WTC11 (cell line): ENCODE results near the gene TROAP. TPM values are rescaled to one million over a fixed set of nuclear protein-coding genes. Genes with fewer than 3 reads are reported as not detected.
A peak's percentile ranks its signal among the peaks of the same experiment; 100 is the strongest.

Experiments used
- ATAC-seq: fragments of 200-7000 bp; cut with Tn5 transposase; 2 replicates; pipeline ENCODE4 v1.10.0; 2021; ENCODE audit warnings: mild to moderate bottlenecking, moderate library complexity
- CTCF ChIA-PET: fragments of 300-600 bp; sonication (Branson Sonifier 250); formaldehyde crosslinking; loops from one replicate; lab custom pipeline; 2021; ENCODE audit warnings: antibody characterized with exemption; lab: Charles Lee
- POLR2A ChIA-PET: fragments of 350-600 bp; sonication (Branson Sonifier 250); formaldehyde crosslinking; loops from one replicate; lab custom pipeline; 2021; ENCODE audit warnings: antibody characterized with exemption; lab: Charles Lee
- DNase-seq: peaks from one replicate; pipeline ENCODE4 v3.0.0; 2021; ENCODE audit warnings: low spot score
- H3K27ac Mint-ChIP-seq: 2 replicates; pipeline ENCODE4 v1.8.0; 2021; ENCODE audit warnings: mixed read lengths
- H3K27me3 Mint-ChIP-seq: 2 replicates; pipeline ENCODE4 v1.8.0; 2021; ENCODE audit warnings: low read depth, mild to moderate bottlenecking, moderate library complexity, mixed read lengths
- H3K36me3 Mint-ChIP-seq: 2 replicates; pipeline ENCODE4 v1.8.0; 2021; ENCODE audit warnings: mixed read lengths
- H3K4me1 Mint-ChIP-seq: 2 replicates; pipeline ENCODE4 v1.8.0; 2022; ENCODE audit warnings: mixed read lengths
- H3K4me3 Mint-ChIP-seq: 2 replicates; pipeline ENCODE4 v1.8.0; 2021; ENCODE audit warnings: mild to moderate bottlenecking, moderate library complexity, mixed read lengths
- H3K9me3 Mint-ChIP-seq: 2 replicates; pipeline ENCODE4 v1.8.0; 2021; ENCODE audit warnings: mixed read lengths
- ARID4B ChIP-seq: sonication (generic); formaldehyde crosslinking; IDR thresholded peaks from 2 replicates; pipeline ENCODE4 v1.8.0; 2023; ENCODE audit warnings: missing genetic modification reagents, mild to moderate bottlenecking, borderline replicate concordance
- E2F5 ChIP-seq: sonication (generic); formaldehyde crosslinking; IDR thresholded peaks from 2 replicates; pipeline ENCODE4 v1.8.1; 2022; ENCODE audit warnings: mild to moderate bottlenecking, moderate library complexity, missing genetic modification reagents
- FOXK1 ChIP-seq: sonication (generic); formaldehyde crosslinking; IDR thresholded peaks from 2 replicates; pipeline ENCODE4 v1.8.0; 2022; ENCODE audit warnings: mild to moderate bottlenecking, moderate library complexity, missing genetic modification reagents
- FOXP1 ChIP-seq: sonication (generic); formaldehyde crosslinking; IDR thresholded peaks from 2 replicates; pipeline ENCODE4 v1.8.0; 2022; ENCODE audit warnings: missing genetic modification reagents, mild to moderate bottlenecking, moderate library complexity, borderline replicate concordance
- HMGA2 ChIP-seq: fragments of 250-450 bp; sonication (Bioruptor Pico); IDR thresholded peaks from 2 replicates; pipeline ENCODE4 v1.4.0; 2021; ENCODE audit warnings: mild to moderate bottlenecking, moderate library complexity
- HMGXB4 ChIP-seq: sonication (generic); formaldehyde crosslinking; IDR thresholded peaks from 2 replicates; pipeline ENCODE4 v1.8.1; 2023; ENCODE audit warnings: mild to moderate bottlenecking, moderate library complexity, missing genetic modification reagents
- MAX ChIP-seq: sonication (generic); formaldehyde crosslinking; IDR thresholded peaks from 2 replicates; pipeline ENCODE4 v1.8.0; 2022; ENCODE audit warnings: mild to moderate bottlenecking, missing genetic modification reagents
- MYBL2 ChIP-seq: sonication (generic); formaldehyde crosslinking; IDR thresholded peaks from 2 replicates; pipeline ENCODE4 v1.8.1; 2023; ENCODE audit warnings: mild to moderate bottlenecking, moderate library complexity, missing genetic modification reagents
- PRRX2 ChIP-seq: fragments of 250-450 bp; sonication (Bioruptor Pico); IDR thresholded peaks from 2 replicates; pipeline ENCODE4 v1.8.0; 2021; ENCODE audit warnings: mild to moderate bottlenecking
- SOX15 ChIP-seq: fragments of 250-450 bp; sonication (Bioruptor Pico); IDR thresholded peaks from 2 replicates; pipeline ENCODE4 v1.9.0; 2021; ENCODE audit warnings: mild to moderate bottlenecking
- ZBTB43 ChIP-seq: sonication (generic); formaldehyde crosslinking; IDR thresholded peaks from 2 replicates; pipeline ENCODE4 v1.8.1; 2023; ENCODE audit warnings: mild to moderate bottlenecking, missing genetic modification reagents
- ZSCAN18 ChIP-seq: fragments of 250-450 bp; sonication (Bioruptor Pico); IDR thresholded peaks from 2 replicates; pipeline ENCODE4 v2.1.2; 2022; ENCODE audit warnings: mild to moderate bottlenecking, moderate library complexity
- total RNA-seq: library from RNA; stranded (reverse); gene quantifications from 3 replicates; pipeline ENCODE4 v1.2.3, GENCODE V29; 2021

TROAP gene
- total RNA-seq, 1 experiment from 2014 or later = 89.2 TPM

- peak; percentile 40; the same call in 1 of the 2 replicates for TF ChIP-seq FOXK1
- peak; percentile 62 for TF ChIP-seq HMGXB4 (CRISPR knock-in tag)
- TF ChIP-seq SOX15 = no peak
- peak; percentile 86 for TF ChIP-seq MYBL2 (CRISPR knock-in tag)
- peak; percentile 56; the same call in 1 of the 2 replicates for TF ChIP-seq ZBTB43
- TF ChIP-seq HMGA2 = no peak
- TF ChIP-seq E2F5 = peak; percentile 9; the same call in 1 of the 2 replicates
- TF ChIP-seq MAX (CRISPR knock-in tag) = peak; percentile 39; the same call in 1 of the 2 replicates
- TF ChIP-seq ARID4B (CRISPR knock-in tag) = 0 out of 2 replicates have a peak, but pooled peaks have one; percentile 24
- peak; percentile 83; the same call in 1 of the 2 replicates for TF ChIP-seq FOXP1 (CRISPR knock-in tag)
- TF ChIP-seq PRRX2 (CRISPR knock-in tag) = no peak; the same call in 1 of the 2 replicates
Observed at GRCh38 chr12:49342066-49342913, 19.2 kb downstream of the TROAP start (continued).

- H3K36me3 Mint-ChIP-seq = no peaks in the 10 kb centered on the region
- DNase-seq (no peak), ATAC-seq (no peak)
- peak overlapping the region; percentile 67 for H3K4me3 Mint-ChIP-seq
- TF ChIP-seq E2F5 = 0 out of 2 replicates have a peak, but pooled peaks have one; percentile 2
- no peak for TF ChIP-seq ZSCAN18 (CRISPR knock-in tag)
- CTCF ChIA-PET = interaction anchor here (0.7 to 3.9 kb wide), 45 partner anchors 8 to 398 kb away, joined by 3 to 264 read pairs (median 6); partner anchors contain the start of genes KCNH3, PRPF40B, PRPH and SPATS2
- H3K9me3 Mint-ChIP-seq = no peaks in the 10 kb centered on the region
- peaks cover 55% of the 10 kb centered on the region for H3K4me1 Mint-ChIP-seq
- POLR2A ChIA-PET = interaction anchor here (0.6 to 2.7 kb wide), 5 partner anchors 11 to 386 kb away, joined by 3 to 18 read pairs (median 6); partner anchors contain the start of genes ARF3 and TROAP
- no peak overlapping the region for H3K27ac Mint-ChIP-seq
- H3K27me3 Mint-ChIP-seq = peaks cover 99% of the 10 kb centered on the region
Observed at GRCh38 chr12:49342914-49343731, 20.1 kb downstream of the TROAP start.
